ENCODE data around the gene HPN. TPM values are rescaled to one million over a fixed set of nuclear protein-coding genes. Genes with fewer than 3 reads are reported as not detected.
"Not testable (repeated sequence)": the region's sequence is repeated elsewhere in the genome, so short reads cannot be mapped to it uniquely, and the experiment has no call there.

Gene HPN
- total and polyA plus RNA-seq, 2 experiments from 2014 or later, result 21.3 to 36.2 TPM

DNA sequence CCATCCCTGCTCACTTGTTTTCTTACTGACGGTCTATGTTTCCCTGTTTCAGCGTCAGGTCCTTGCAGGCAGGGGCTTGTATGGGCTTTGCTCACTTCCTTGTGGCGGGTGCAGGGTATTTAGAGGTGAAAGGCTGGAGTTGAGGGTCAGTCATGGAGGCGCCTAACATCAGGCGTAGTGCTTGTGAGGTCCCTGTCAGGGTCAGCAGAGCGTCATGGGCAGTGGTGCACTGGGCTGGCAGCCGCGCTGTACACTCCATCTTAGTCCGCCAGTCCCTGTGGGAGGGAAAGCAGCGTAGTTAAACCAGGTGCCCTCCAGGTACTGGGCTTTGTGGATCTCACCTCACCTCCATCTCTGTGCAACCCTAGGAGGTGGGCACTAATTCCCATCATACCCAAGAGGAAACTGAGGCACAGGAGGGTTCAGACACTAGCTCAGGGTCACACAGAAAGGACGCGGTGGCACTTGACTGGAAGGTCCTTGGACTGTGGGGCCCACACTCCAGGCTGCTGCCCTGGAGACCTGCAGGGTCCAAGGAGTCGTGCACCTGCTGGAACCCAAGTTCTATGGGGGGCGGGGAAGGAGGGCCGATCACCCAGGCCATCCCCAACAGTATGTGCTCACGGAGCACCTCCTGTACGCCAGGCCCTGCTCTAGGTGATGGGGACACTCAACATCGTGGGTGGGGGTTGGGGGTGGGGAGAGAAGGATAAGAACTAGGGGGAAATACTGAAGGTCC lies 36.8 kb upstream of the HPN start:
- Histone ChIP-seq H3K27me3 (no peaks in the 10 kb centered on the region), H3K27ac (no peak overlapping the region), H3K36me3 (peaks cover 10% of the 10 kb centered on the region), H3K4me3 (no peak overlapping the region), H3K4me1 (ENCODE audit: low read depth) (peaks cover 4% of the 10 kb centered on the region), H3K9me3 (ENCODE audit: low read depth) (no peaks in the 10 kb centered on the region)
- DNase-seq (ENCODE audit: low read depth in 1 of 2, low spot score in 1 of 2), result no peak
- TF ChIP-seq, protein P1, sequence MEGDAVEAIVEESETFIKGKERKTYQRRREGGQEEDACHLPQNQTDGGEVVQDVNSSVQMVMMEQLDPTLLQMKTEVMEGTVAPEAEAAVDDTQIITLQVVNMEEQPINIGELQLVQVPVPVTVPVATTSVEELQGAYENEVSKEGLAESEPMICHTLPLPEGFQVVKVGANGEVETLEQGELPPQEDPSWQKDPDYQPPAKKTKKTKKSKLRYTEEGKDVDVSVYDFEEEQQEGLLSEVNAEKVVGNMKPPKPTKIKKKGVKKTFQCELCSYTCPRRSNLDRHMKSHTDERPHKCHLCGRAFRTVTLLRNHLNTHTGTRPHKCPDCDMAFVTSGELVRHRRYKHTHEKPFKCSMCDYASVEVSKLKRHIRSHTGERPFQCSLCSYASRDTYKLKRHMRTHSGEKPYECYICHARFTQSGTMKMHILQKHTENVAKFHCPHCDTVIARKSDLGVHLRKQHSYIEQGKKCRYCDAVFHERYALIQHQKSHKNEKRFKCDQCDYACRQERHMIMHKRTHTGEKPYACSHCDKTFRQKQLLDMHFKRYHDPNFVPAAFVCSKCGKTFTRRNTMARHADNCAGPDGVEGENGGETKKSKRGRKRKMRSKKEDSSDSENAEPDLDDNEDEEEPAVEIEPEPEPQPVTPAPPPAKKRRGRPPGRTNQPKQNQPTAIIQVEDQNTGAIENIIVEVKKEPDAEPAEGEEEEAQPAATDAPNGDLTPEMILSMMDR (IDR thresholded peaks at IDR 0.05; ENCODE audit: low read depth, low read length), result no peak

DNA sequence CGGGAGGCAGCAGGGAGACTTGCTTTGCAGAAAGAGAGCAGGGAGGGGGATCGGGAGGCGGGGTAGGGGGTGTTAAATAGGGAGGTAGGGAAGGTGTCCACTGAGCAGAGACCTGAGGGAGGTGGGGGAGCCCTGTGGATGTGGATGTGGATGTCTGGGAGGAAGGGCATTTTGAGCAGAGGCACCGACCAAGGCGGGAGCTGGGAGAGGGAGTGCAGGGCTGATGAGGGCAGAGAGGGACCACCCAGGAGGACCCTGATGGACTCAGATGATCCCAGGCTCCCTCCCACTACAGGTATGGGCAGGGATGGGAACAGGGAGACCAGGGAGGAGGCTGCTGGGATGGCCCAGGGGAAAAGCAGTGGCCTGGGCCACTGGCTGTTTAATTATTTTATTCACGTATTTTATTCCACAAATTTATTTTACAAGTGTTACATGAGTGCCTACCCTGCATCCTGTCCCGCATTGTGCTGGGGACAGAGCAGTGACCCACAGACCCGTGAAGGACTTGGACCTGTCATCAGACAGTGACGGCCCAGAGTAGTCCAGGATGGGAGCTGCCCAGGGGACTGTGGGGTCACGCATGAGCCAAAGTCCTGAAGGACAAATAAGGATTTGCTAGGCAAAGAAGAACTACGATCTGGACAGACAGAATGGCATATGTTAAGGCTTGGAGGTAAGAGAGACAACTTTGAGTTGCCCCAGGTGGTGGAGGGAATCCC lies 36.1 kb upstream of the HPN start:
- H3K27ac ChIP-seq, result no peak overlapping the region
- H3K27me3 ChIP-seq, result no peaks in the 10 kb centered on the region
- no peaks in the 10 kb centered on the region for H3K9me3 ChIP-seq (ENCODE audit: low read depth)
- H3K4me3 ChIP-seq, result no peak overlapping the region
- TF ChIP-seq, protein P1 (IDR thresholded peaks at IDR 0.05; ENCODE audit: low read depth, low read length), result no peak
- H3K4me1 ChIP-seq (ENCODE audit: low read depth), result peaks cover 4% of the 10 kb centered on the region
- no peak for DNase-seq (ENCODE audit: low read depth in 1 of 2, low spot score in 1 of 2)
- peaks cover 16% of the 10 kb centered on the region for H3K36me3 ChIP-seq

DNA sequence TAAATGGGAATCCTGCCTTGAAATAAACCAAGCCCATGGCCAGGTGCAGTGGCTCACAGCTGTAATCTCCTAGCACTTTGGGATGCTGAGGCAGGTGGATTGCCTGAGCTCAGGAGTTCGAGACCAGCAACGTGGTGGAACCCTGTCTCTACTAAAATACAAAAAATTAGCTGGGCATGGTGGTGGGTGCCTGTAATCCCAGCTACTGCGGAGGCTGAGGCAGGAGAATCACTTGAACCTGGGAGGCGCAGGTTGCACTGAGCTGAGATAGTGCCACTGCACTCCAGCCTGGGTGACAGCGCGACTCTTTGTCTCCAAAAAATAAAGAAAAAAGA lies 35.5 kb upstream of the HPN start:
- DNase-seq (ENCODE audit: low read depth in 1 of 2, low spot score in 1 of 2); H3K27ac ChIP-seq; H3K4me3 ChIP-seq; H3K4me1 ChIP-seq (ENCODE audit: low read depth); H3K9me3 ChIP-seq (ENCODE audit: low read depth); H3K27me3 ChIP-seq: not testable (repeated sequence)
- H3K36me3 ChIP-seq, result peaks cover 19% of the 10 kb centered on the region

DNA sequence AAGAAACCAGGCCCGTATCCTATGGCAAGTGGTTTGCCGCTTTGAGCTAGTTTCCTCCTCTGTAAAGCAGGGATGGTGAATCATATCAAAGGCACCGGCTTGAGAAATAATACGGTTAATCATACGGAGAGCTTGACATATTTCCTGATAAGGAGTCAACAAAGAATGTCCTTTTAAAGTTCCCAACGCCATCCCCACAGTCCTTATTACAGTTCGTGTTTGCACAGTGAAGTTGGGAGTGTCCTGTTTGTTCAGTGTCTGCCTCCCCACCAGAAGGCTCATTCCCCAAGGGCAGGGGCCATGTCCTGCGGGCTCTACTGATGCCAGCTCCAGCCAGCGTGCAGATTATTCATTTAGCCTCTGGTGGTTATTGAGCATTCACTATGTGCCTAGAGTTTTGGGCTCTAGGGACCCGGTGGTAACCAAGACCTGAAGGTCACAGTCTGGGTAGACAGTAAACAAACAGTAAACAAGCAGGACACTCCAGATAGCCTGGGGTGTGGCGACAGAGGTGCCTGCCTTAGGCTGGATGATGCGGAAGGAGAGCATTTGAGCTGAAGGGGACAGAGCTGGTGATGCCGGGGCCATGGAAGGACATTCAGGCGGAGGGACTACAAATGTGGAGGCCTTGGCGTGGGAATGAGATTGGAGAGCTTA lies 35.1 kb upstream of the HPN start:
- no peaks in the 10 kb centered on the region for H3K9me3 ChIP-seq (ENCODE audit: low read depth)
- TF ChIP-seq, protein P1 (IDR thresholded peaks at IDR 0.05; ENCODE audit: low read depth, low read length), result no peak
- DNase-seq (ENCODE audit: low read depth in 1 of 2, low spot score in 1 of 2), result peak in 1 of 2 donors; percentile 88
- peaks cover 4% of the 10 kb centered on the region for H3K4me1 ChIP-seq (ENCODE audit: low read depth)
- H3K27ac ChIP-seq, result no peak overlapping the region
- no peaks in the 10 kb centered on the region for H3K27me3 ChIP-seq
- H3K36me3 ChIP-seq, result peaks cover 19% of the 10 kb centered on the region
- H3K4me3 ChIP-seq, result no peak overlapping the region

DNA sequence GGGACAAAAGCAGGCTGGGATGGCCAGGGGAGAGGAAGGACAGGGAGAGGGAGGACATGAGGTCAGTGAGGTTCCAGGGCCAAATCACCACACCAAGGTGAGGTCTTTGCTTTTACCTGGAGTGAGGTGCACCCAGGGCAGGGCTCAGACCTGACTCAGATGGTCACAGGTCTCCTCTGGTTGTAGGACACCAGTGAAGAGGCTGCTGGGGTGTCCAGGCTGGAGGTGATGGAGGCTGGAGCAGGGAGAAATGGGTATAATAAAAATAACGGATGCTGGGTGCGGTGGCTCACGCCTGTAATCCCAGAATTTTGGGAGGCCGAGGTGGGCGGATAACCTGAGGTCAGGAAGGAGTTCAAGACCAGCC lies 34.5 kb upstream of the HPN start:
- H3K36me3 ChIP-seq, result peaks cover 21% of the 10 kb centered on the region
- TF ChIP-seq, protein P1 (IDR thresholded peaks at IDR 0.05; ENCODE audit: low read depth, low read length), result no peak

DNA sequence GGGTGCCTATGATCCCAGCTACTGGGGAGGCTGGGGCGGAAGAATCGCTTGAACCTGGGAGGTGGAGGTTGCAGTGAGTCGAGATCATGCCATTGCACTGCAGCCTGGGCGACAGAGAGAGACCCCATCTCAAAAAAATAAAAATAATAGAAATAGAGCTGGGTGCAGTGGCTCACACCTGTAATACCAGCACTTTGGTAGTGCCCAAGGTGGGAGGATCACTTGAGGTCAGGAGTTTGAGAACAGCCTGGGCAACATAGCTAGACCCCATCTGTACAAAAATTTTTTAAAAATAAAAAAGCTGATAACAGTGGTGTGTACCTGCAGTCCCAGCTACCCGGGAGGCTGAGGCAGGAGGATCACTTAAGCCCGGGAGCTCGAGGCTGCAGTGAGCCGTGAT lies 34.1 kb upstream of the HPN start:
- not testable (repeated sequence) for H3K9me3 ChIP-seq (ENCODE audit: low read depth); H3K27me3 ChIP-seq; H3K4me1 ChIP-seq (ENCODE audit: low read depth); H3K27ac ChIP-seq; H3K4me3 ChIP-seq; DNase-seq (ENCODE audit: low read depth in 1 of 2, low spot score in 1 of 2)
- H3K36me3 ChIP-seq, result peaks cover 25% of the 10 kb centered on the region

More for the DNA sequence above, 34.5 kb upstream of the HPN start:
- peaks cover 4% of the 10 kb centered on the region for H3K4me1 ChIP-seq (ENCODE audit: low read depth)
- H3K27ac ChIP-seq, result no peak overlapping the region
- no peak overlapping the region for H3K4me3 ChIP-seq
- DNase-seq (ENCODE audit: low read depth in 1 of 2, low spot score in 1 of 2), result no peak
- H3K9me3 ChIP-seq (ENCODE audit: low read depth), result no peaks in the 10 kb centered on the region
- H3K27me3 ChIP-seq, result no peaks in the 10 kb centered on the region

Measured in cardiac muscle cell (in vitro differentiated cells and primary cell).